SK-N-SH (cell line): ENCODE results near the gene IMMP1L. TPM values are rescaled to one million over a fixed set of nuclear protein-coding genes. Genes with fewer than 3 reads are reported as not detected.

Experiments used
- CTCF ChIA-PET: fragments of 300-600, 350-600 bp; formaldehyde crosslinking; extraction: SDS; loops from one replicate; lab custom pipeline; 2021; lab: Yijun Ruan, JAX
- POLR2A ChIA-PET: fragments of 350-600 bp; sonication (Branson Sonifier 250); formaldehyde crosslinking; extraction: SDS; loops from one replicate; lab custom pipeline; 2020; ENCODE audit warnings: antibody characterized with exemption, inconsistent platforms; lab: Yijun Ruan, JAX
- DNase-seq: peaks from one replicate; pipeline ENCODE4 v3.0.0; 2012
- H2AFZ ChIP-seq: fragments of 200-600 bp; sonication (generic); 2 replicates; pipeline ENCODE4 v1.8.1; 2016; ENCODE audit warnings: antibody characterized with exemption, mild to moderate bottlenecking, low read depth
- H3F3A ChIP-seq: fragments of 200-600 bp; sonication (generic); replicated peaks from 2 replicates; pipeline ENCODE3; 2016; ENCODE audit warnings: antibody characterized with exemption, mild to moderate bottlenecking; ENCODE audit not compliant: insufficient read depth
- H3K27ac ChIP-seq, 2 experiments: fragments of 200-500 bp in 1 of 2; fragments of 200-600 bp in 1 of 2; sonication (Bioruptor generic) in 1 of 2; sonication (generic), shearing (Covaris generic) in 1 of 2; 2 replicates each; pipeline versions ENCODE4 v1.5.1 to v1.6.1; 2014 to 2016; ENCODE audit warnings: low read depth in 2 of 2, inconsistent platforms in 1 of 2, low read length in 1 of 2, mild to moderate bottlenecking in 1 of 2, mixed read lengths in 1 of 2
- H3K27me3 ChIP-seq: fragments of 200-600 bp; sonication (generic), shearing (Covaris generic); 2 replicates; pipeline ENCODE4 v1.6.1; 2016; ENCODE audit warnings: mixed run types; ENCODE audit not compliant: insufficient read depth
- H3K36me3 ChIP-seq, 2 experiments: fragments of 200-500 bp in 1 of 2; fragments of 200-600 bp in 1 of 2; sonication (Bioruptor generic) in 1 of 2; sonication (generic) in 1 of 2; replicated peaks in 1 of 2; 2 replicates each; pipeline versions ENCODE3 to v1.5.1; 2014 to 2016; ENCODE audit warnings: low read length in 1 of 2, mild to moderate bottlenecking in 1 of 2; ENCODE audit not compliant: insufficient read depth in 2 of 2, control insufficient read depth in 1 of 2
- H3K4me1 ChIP-seq, 2 experiments: fragments of 200-500 bp in 1 of 2; fragments of 200-600 bp in 1 of 2; sonication (Bioruptor generic) in 1 of 2; sonication (generic), shearing (Covaris generic) in 1 of 2; 2 replicates each; pipeline versions ENCODE4 v1.5.1 to v1.6.1; 2014 to 2016; ENCODE audit warnings: low read depth in 1 of 2, low read length in 1 of 2, mixed run types in 1 of 2; ENCODE audit not compliant: insufficient read depth in 2 of 2, control insufficient read depth in 1 of 2
- H3K4me2 ChIP-seq: fragments of 200-600 bp; sonication (generic), shearing (Covaris generic); 2 replicates; pipeline ENCODE4 v1.6.1; 2017; ENCODE audit warnings: mixed run types
- H3K4me3 ChIP-seq, 2 experiments: fragments of 200-500 bp in 1 of 2; fragments of 200-600 bp in 1 of 2; sonication (Bioruptor generic) in 1 of 2; sonication (generic), shearing (Covaris generic) in 1 of 2; 2 replicates each; pipeline versions ENCODE4 v1.5.1 to v1.8.1; 2014 to 2016; ENCODE audit warnings: low read depth in 2 of 2, inconsistent platforms in 1 of 2, low read length in 1 of 2, mild to moderate bottlenecking in 1 of 2, mixed read lengths in 1 of 2, moderate library complexity in 1 of 2
- H3K79me2 ChIP-seq: fragments of 200-600 bp; sonication (generic); 2 replicates; pipeline ENCODE4 v1.8.1; 2017; ENCODE audit warnings: mild to moderate bottlenecking; ENCODE audit not compliant: insufficient read depth
- H3K9ac ChIP-seq: fragments of 200-600 bp; sonication (generic); 2 replicates; pipeline ENCODE4 v1.6.1; 2017; ENCODE audit warnings: mixed run types
- H3K9me2 ChIP-seq: fragments of 200-600 bp; sonication (generic); 2 replicates; pipeline ENCODE4 v1.6.1; 2017; ENCODE audit warnings: mixed run types
- H3K9me3 ChIP-seq: fragments of 200-600 bp; sonication (generic); 2 replicates; pipeline ENCODE4 v1.6.1; 2017; ENCODE audit warnings: mixed run types, mild to moderate bottlenecking, moderate library complexity
- H4K20me1 ChIP-seq: fragments of 200-600 bp; sonication (generic); 2 replicates; pipeline ENCODE4 v1.6.1; 2017; ENCODE audit warnings: mild to moderate bottlenecking, mixed run types; ENCODE audit not compliant: insufficient read depth
- ELF1 ChIP-seq: IDR thresholded peaks from 2 replicates; pipeline ENCODE4 v1.4.0; 2012
- EP300 ChIP-seq, 2 experiments: IDR thresholded peaks; 2 replicates each; pipeline versions ENCODE4 v1.4.0 to v1.6.1; 2012; ENCODE audit warnings: borderline replicate concordance in 1 of 2, low read depth in 1 of 2, low read length in 1 of 2
- EZH2phosphoT487 ChIP-seq: fragments of 200-600 bp; sonication (generic); IDR thresholded peaks from 2 replicates; pipeline ENCODE4 v1.6.1; 2017; ENCODE audit warnings: low read depth, mixed run types, mild to moderate bottlenecking, antibody characterized with exemption, moderate library complexity, borderline replicate concordance
- FOSL2 ChIP-seq: IDR thresholded peaks from 2 replicates; pipeline ENCODE4 v1.4.0; 2012; ENCODE audit warnings: low read depth, mild to moderate bottlenecking, moderate library complexity, borderline replicate concordance
- FOXJ3 ChIP-seq: sonication (generic); formaldehyde crosslinking; IDR thresholded peaks from 2 replicates; pipeline ENCODE4 v1.5.1; 2020; ENCODE audit warnings: mild to moderate bottlenecking, missing genetic modification reagents
- GATA2 ChIP-seq: sonication (generic); formaldehyde crosslinking; IDR thresholded peaks from 2 replicates; pipeline ENCODE4 v1.5.0; 2020; ENCODE audit warnings: mild to moderate bottlenecking, missing genetic modification reagents
- MAX ChIP-seq: IDR thresholded peaks from 2 replicates; pipeline ENCODE4 v1.4.0; 2012; ENCODE audit warnings: low read depth
- MEF2A ChIP-seq: IDR thresholded peaks from 2 replicates; pipeline ENCODE4 v1.4.0; 2012; ENCODE audit warnings: low read depth, borderline replicate concordance
- NRF1 ChIP-seq: IDR thresholded peaks from 2 replicates; pipeline ENCODE4 v1.6.1; 2012; ENCODE audit warnings: low read depth, mild to moderate bottlenecking, low read length
- POLR2AphosphoS5 ChIP-seq: IDR thresholded peaks from 2 replicates; pipeline ENCODE4 v1.6.1; 2012; ENCODE audit warnings: low read depth, low read length
- RAD21 ChIP-seq: IDR thresholded peaks from 2 replicates; pipeline ENCODE4 v1.6.1; 2012; ENCODE audit warnings: mild to moderate bottlenecking, low read length
- RXRA ChIP-seq: IDR thresholded peaks from 2 replicates; pipeline ENCODE4 v1.4.0; 2012; ENCODE audit warnings: low read depth, mild to moderate bottlenecking, borderline replicate concordance
- SIN3A ChIP-seq: IDR thresholded peaks from 2 replicates; pipeline ENCODE4 v1.6.1; 2012; ENCODE audit warnings: low read depth, mild to moderate bottlenecking, low read length, moderate library complexity, borderline replicate concordance
- SMC3 ChIP-seq: IDR thresholded peaks from 2 replicates; pipeline ENCODE4 v1.6.1; 2012; ENCODE audit warnings: low read depth, low read length, improper control_type of control experiment
- TAF1 ChIP-seq: IDR thresholded peaks from 2 replicates; pipeline ENCODE4 v1.6.1; 2012; ENCODE audit warnings: low read depth, mild to moderate bottlenecking, low read length, moderate library complexity, borderline replicate concordance
- TCF12 ChIP-seq: IDR thresholded peaks from 2 replicates; pipeline ENCODE4 v1.4.0; 2012
- ZBTB33 ChIP-seq: IDR thresholded peaks from 2 replicates; pipeline ENCODE4 v1.4.0; 2012; ENCODE audit warnings: low read depth, borderline replicate concordance
- WGBS: methylation state at CpG from one replicate; pipeline ENCODE4 v1.1.6; 2017; ENCODE audit warnings: low lambda C conversion rate; 5-methylcytosine and 5-hydroxymethylcytosine counted together
- polyA plus RNA-seq, 3 experiments: library from polyadenylated mRNA; depleted of rRNA; stranded (reverse); fragments of >200 nt; gene quantifications; 2 replicates each; pipeline ENCODE4 v1.2.3, GENCODE V29; 2012
- TF ChIP-seq, protein P1 (sequence below): IDR thresholded peaks from 2 replicates; pipeline ENCODE4 v1.6.1; 2012; ENCODE audit warnings: mild to moderate bottlenecking, low read depth, low read length, moderate library complexity
- TF ChIP-seq, protein P2 (sequence below): fragments of 150-350 bp; IDR thresholded peaks from 2 replicates; pipeline ENCODE4 v1.6.1; 2016; ENCODE audit warnings: mild to moderate bottlenecking, low read depth, low read length
- TF ChIP-seq, protein P3 (sequence below): IDR thresholded peaks from 2 replicates; pipeline ENCODE4 v1.4.0; 2012; ENCODE audit warnings: low read depth, borderline replicate concordance

IMMP1L gene
- polyA plus RNA-seq, 1 of the 3 experiments (the other 2 are of a cell fraction) = 40.9 TPM

DNA sequence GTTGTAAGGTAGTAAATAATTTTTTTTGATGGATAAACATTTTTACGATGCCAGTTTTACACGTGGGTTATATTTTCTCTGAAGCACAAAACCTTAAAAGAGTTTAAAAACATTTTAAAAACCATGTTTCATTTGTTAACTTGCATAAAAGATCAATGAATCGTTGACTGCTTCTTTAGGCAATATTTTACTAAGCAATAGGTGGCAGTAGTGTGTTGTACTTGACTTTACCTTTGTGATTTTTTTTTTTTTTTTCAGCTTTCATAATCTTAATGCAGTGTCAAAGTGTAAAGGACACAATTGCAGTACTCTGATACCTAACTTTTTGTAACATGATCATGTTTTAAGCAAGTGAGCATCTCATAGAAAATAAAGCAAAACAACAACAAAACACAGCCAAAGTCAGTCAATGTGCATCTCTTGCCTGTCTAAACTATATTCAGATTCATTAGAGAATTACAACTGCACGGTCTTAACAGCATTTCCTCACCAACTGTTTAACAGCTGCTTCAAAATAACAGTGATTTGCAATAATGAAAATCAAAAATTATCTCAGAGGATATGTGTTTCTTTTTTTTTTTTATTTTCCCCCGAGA, 112.1 kb downstream of the IMMP1L start (continued):
- TF ChIP-seq FOXJ3 (no peak), SMC3 (peak; percentile 58), GATA2 (no peak), MEF2A (no peak), EZH2phosphoT487 (no peak), RAD21 (peak; percentile 82), TAF1 (no peak), SIN3A (no peak), RXRA (no peak), EP300 (IDR thresholded peaks at IDR 0.05; ENCODE audit: borderline replicate concordance in 1 of 2, low read depth in 1 of 2, low read length in 1 of 2) (no peak), ZBTB33 (no peak)
- TF ChIP-seq, protein P1, sequence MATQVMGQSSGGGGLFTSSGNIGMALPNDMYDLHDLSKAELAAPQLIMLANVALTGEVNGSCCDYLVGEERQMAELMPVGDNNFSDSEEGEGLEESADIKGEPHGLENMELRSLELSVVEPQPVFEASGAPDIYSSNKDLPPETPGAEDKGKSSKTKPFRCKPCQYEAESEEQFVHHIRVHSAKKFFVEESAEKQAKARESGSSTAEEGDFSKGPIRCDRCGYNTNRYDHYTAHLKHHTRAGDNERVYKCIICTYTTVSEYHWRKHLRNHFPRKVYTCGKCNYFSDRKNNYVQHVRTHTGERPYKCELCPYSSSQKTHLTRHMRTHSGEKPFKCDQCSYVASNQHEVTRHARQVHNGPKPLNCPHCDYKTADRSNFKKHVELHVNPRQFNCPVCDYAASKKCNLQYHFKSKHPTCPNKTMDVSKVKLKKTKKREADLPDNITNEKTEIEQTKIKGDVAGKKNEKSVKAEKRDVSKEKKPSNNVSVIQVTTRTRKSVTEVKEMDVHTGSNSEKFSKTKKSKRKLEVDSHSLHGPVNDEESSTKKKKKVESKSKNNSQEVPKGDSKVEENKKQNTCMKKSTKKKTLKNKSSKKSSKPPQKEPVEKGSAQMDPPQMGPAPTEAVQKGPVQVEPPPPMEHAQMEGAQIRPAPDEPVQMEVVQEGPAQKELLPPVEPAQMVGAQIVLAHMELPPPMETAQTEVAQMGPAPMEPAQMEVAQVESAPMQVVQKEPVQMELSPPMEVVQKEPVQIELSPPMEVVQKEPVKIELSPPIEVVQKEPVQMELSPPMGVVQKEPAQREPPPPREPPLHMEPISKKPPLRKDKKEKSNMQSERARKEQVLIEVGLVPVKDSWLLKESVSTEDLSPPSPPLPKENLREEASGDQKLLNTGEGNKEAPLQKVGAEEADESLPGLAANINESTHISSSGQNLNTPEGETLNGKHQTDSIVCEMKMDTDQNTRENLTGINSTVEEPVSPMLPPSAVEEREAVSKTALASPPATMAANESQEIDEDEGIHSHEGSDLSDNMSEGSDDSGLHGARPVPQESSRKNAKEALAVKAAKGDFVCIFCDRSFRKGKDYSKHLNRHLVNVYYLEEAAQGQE = no peak

DNA sequence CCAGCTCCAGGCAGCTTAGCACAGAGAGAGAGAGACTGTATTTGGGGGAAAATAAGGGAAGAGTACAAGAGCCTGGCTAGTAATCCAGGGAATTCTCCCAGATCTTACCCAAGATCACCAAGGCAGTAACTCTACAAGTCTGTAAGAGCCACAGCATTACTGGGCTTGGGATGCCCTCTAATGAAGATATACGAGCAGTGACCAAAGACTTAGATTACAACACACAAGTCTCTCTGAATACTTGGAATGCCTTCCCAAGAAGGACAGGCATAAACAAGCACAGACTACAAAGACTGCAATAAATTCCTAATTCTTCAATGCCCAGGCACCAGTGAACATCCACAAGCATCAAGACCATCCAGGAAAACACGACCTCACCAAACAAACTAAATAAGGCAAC, 122.0 kb downstream of the IMMP1L start:
- no peak overlapping the region for H3K4me3 ChIP-seq
- DNase-seq = no peak
- ChIA-PET POLR2A (no interaction called here), CTCF (no interaction called here)
- H3K4me2 ChIP-seq = no peak overlapping the region
- no peak overlapping the region for H3K9ac ChIP-seq
- no peaks in the 10 kb centered on the region for H3K9me3 ChIP-seq
- H3K27me3 ChIP-seq = no peaks in the 10 kb centered on the region
- 82% methylated on average over 2 of the region's 2 CpGs for WGBS
- H3K36me3 ChIP-seq = no peaks in the 10 kb centered on the region
- no peak overlapping the region for H2AFZ ChIP-seq
- H3F3A ChIP-seq = no peaks in the 10 kb centered on the region
- no peaks in the 10 kb centered on the region for H3K4me1 ChIP-seq
- no peak overlapping the region for H3K27ac ChIP-seq
- no peaks in the 10 kb centered on the region for H3K79me2 ChIP-seq
- no peaks in the 10 kb centered on the region for H4K20me1 ChIP-seq
- no peaks in the 10 kb centered on the region for H3K9me2 ChIP-seq
- no peak for TF ChIP-seq MAX
- TF ChIP-seq EP300 (IDR thresholded peaks at IDR 0.05; ENCODE audit: borderline replicate concordance in 1 of 2, low read depth in 1 of 2, low read length in 1 of 2) = no peak
- no peak for TF ChIP-seq EZH2phosphoT487
- no peak for TF ChIP-seq ELF1
- TF ChIP-seq, protein P2, sequence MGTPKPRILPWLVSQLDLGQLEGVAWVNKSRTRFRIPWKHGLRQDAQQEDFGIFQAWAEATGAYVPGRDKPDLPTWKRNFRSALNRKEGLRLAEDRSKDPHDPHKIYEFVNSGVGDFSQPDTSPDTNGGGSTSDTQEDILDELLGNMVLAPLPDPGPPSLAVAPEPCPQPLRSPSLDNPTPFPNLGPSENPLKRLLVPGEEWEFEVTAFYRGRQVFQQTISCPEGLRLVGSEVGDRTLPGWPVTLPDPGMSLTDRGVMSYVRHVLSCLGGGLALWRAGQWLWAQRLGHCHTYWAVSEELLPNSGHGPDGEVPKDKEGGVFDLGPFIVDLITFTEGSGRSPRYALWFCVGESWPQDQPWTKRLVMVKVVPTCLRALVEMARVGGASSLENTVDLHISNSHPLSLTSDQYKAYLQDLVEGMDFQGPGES = no peak
- TF ChIP-seq, protein P1 = no peak
- no peak for TF ChIP-seq NRF1
- TF ChIP-seq POLR2AphosphoS5 = no peak
- TF ChIP-seq FOSL2 = no peak
- TF ChIP-seq, protein P3, sequence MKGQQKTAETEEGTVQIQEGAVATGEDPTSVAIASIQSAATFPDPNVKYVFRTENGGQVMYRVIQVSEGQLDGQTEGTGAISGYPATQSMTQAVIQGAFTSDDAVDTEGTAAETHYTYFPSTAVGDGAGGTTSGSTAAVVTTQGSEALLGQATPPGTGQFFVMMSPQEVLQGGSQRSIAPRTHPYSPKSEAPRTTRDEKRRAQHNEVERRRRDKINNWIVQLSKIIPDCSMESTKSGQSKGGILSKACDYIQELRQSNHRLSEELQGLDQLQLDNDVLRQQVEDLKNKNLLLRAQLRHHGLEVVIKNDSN = no peak
- TF ChIP-seq TCF12 = no peak
